Measurements from ENCODE around the gene BCO1. TPM values are rescaled to one million over a fixed set of nuclear protein-coding genes. Genes with fewer than 3 reads are reported as not detected.

BCO1 gene
- total and polyA plus RNA-seq, 3 donors from 2014 or later = 0.62 to 1.2 (median 0.87) TPM

GRCh38 chr16:81318711-81319110 lies 80.2 kb downstream of the BCO1 start:
- 82 to 93% methylated on average over 7 of the region's 7 CpGs for WGBS, 2 donors
- intact Hi-C loops (cut with DNase I; ENCODE audit: low total_unique reads) = no loop called here

GRCh38 chr16:81319221-81319912 lies 80.9 kb downstream of the BCO1 start:
- intact Hi-C loops (cut with DNase I; ENCODE audit: low total_unique reads) = no loop called here
- Histone ChIP-seq H3K9me3 (no peaks in the 10 kb centered on the region), H3K27ac (no peak overlapping the region), H3K36me3 (ENCODE audit: low read depth, missing control alignments) (no peaks in the 10 kb centered on the region), H3K4me1 (no peaks in the 10 kb centered on the region), H3K4me3 (no peak overlapping the region), H3K27me3 (no peaks in the 10 kb centered on the region)
- DNase-seq = no peak
- no peak for TF ChIP-seq CTCF (IDR thresholded peaks at IDR 0.05)
- 73 to 75% methylated on average over 6 of the region's 6 CpGs for WGBS, 2 donors

More at GRCh38 chr16:81318711-81319110, 80.2 kb downstream of the BCO1 start:
- H3K36me3 ChIP-seq (ENCODE audit: low read depth, missing control alignments) = no peaks in the 10 kb centered on the region
- H3K4me1 ChIP-seq = peaks cover 3% of the 10 kb centered on the region
- no peaks in the 10 kb centered on the region for H3K9me3 ChIP-seq
- H3K27ac ChIP-seq = no peak overlapping the region
- no peaks in the 10 kb centered on the region for H3K27me3 ChIP-seq
- DNase-seq = no peak
- TF ChIP-seq POLR2A (IDR thresholded peaks at IDR 0.05) (no peak), CTCF (IDR thresholded peaks at IDR 0.05) (no peak)
- no peak overlapping the region for H3K4me3 ChIP-seq

- no peak overlapping the region for H3K4me3 ChIP-seq
- H3K9me3 ChIP-seq = no peaks in the 10 kb centered on the region
- H3K27me3 ChIP-seq = no peaks in the 10 kb centered on the region
- no peak overlapping the region for H3K27ac ChIP-seq
- WGBS, 2 donors = 96 to 97% methylated on average over 2 of the region's 2 CpGs
- no peak for DNase-seq
- intact Hi-C loops (cut with DNase I; ENCODE audit: low total_unique reads) = no loop called here
- TF ChIP-seq CTCF (IDR thresholded peaks at IDR 0.05) (no peak), POLR2A (IDR thresholded peaks at IDR 0.05) (no peak)
- H3K4me1 ChIP-seq = no peaks in the 10 kb centered on the region
- no peaks in the 10 kb centered on the region for H3K36me3 ChIP-seq (ENCODE audit: low read depth, missing control alignments)
Measured at GRCh38 chr16:81321039-81321438, 82.5 kb downstream of the BCO1 start.

GRCh38 chr16:81321536-81321935 lies 83.0 kb downstream of the BCO1 start:
- intact Hi-C loops (cut with DNase I; ENCODE audit: low total_unique reads) = no loop called here
- no peaks in the 10 kb centered on the region for H3K4me1 ChIP-seq
- no peak for DNase-seq
- no peaks in the 10 kb centered on the region for H3K9me3 ChIP-seq
- no peak overlapping the region for H3K27ac ChIP-seq
- TF ChIP-seq CTCF (IDR thresholded peaks at IDR 0.05) (no peak), POLR2A (IDR thresholded peaks at IDR 0.05) (no peak)
- H3K27me3 ChIP-seq = no peaks in the 10 kb centered on the region
- H3K4me3 ChIP-seq = no peak overlapping the region
- 92 to 94% methylated on average over 5 of the region's 5 CpGs for WGBS, 2 donors
- H3K36me3 ChIP-seq (ENCODE audit: low read depth, missing control alignments) = no peaks in the 10 kb centered on the region

- DNase-seq = no peak
- Histone ChIP-seq H3K4me1 (no peaks in the 10 kb centered on the region), H3K9me3 (no peaks in the 10 kb centered on the region), H3K27me3 (no peaks in the 10 kb centered on the region), H3K4me3 (no peak overlapping the region), H3K36me3 (ENCODE audit: low read depth, missing control alignments) (no peaks in the 10 kb centered on the region), H3K27ac (no peak overlapping the region)
- WGBS, 2 donors = 88 to 93% methylated on average over 6 of the region's 6 CpGs
- intact Hi-C loops (cut with DNase I; ENCODE audit: low total_unique reads) = no loop called here
- TF ChIP-seq POLR2A (IDR thresholded peaks at IDR 0.05) (no peak), CTCF (IDR thresholded peaks at IDR 0.05) (no peak)
Measured at GRCh38 chr16:81324808-81325207, 86.3 kb downstream of the BCO1 start.

All from testis (tissue), 3 donors.